Activated naive CD8-positive, alpha-beta T cell (primary cell): ENCODE data around the gene C2CD4C.
"Not testable (repeated sequence)": the region's sequence is repeated elsewhere in the genome, so short reads cannot be mapped to it uniquely, and the experiment has no call there.

Experiments
- H3K27ac Mint-ChIP-seq: one replicate; pipeline ENCODE4 v1.8.0; 2021; ENCODE audit warnings: mixed read lengths
- H3K27me3 Mint-ChIP-seq: one replicate; pipeline ENCODE4 v1.8.0; 2021; ENCODE audit warnings: mixed read lengths
- H3K36me3 Mint-ChIP-seq: one replicate; pipeline ENCODE4 v1.8.0; 2021; ENCODE audit warnings: mixed read lengths
- H3K4me1 Mint-ChIP-seq: one replicate; pipeline ENCODE4 v1.8.0; 2021; ENCODE audit warnings: low read depth, mixed read lengths
- H3K4me3 Mint-ChIP-seq: one replicate; pipeline ENCODE4 v1.8.0; 2021; ENCODE audit warnings: mild to moderate bottlenecking, mixed read lengths
- H3K9me3 Mint-ChIP-seq: one replicate; pipeline ENCODE4 v1.8.0; 2021; ENCODE audit warnings: low read depth, mixed read lengths

Gene C2CD4C

GRCh38 chr19:400976-401865 is 7.7 kb downstream of the C2CD4C start:
- Mint-ChIP-seq H3K4me3 (no peak overlapping the region), H3K27me3 (peaks cover 8% of the 10 kb centered on the region), H3K27ac (no peak overlapping the region), H3K9me3 (no peaks in the 10 kb centered on the region), H3K36me3 (no peaks in the 10 kb centered on the region), H3K4me1 (no peaks in the 10 kb centered on the region)

GRCh38 chr19:399370-399769 is 9.6 kb downstream of the C2CD4C start:
- no peaks in the 10 kb centered on the region for H3K36me3 Mint-ChIP-seq
- no peak overlapping the region for H3K4me3 Mint-ChIP-seq
- no peaks in the 10 kb centered on the region for H3K9me3 Mint-ChIP-seq
- no peak overlapping the region for H3K27ac Mint-ChIP-seq
- H3K4me1 Mint-ChIP-seq = no peaks in the 10 kb centered on the region
- H3K27me3 Mint-ChIP-seq = peaks cover 7% of the 10 kb centered on the region

- H3K36me3 Mint-ChIP-seq = no peaks in the 10 kb centered on the region
- no peak overlapping the region for H3K4me3 Mint-ChIP-seq
- H3K4me1 Mint-ChIP-seq = no peaks in the 10 kb centered on the region
- H3K9me3 Mint-ChIP-seq = no peaks in the 10 kb centered on the region
- no peak overlapping the region for H3K27ac Mint-ChIP-seq
- peaks cover 7% of the 10 kb centered on the region for H3K27me3 Mint-ChIP-seq
These were observed 10.2 kb downstream of the C2CD4C start for GRCh38 chr19:398719-399118.

GRCh38 chr19:397941-398706 is 10.8 kb downstream of the C2CD4C start:
- Mint-ChIP-seq H3K27ac (no peak overlapping the region), H3K36me3 (no peaks in the 10 kb centered on the region), H3K9me3 (no peaks in the 10 kb centered on the region), H3K27me3 (peaks cover 3% of the 10 kb centered on the region), H3K4me3 (no peak overlapping the region), H3K4me1 (no peaks in the 10 kb centered on the region)

- Mint-ChIP-seq H3K27ac (no peak overlapping the region), H3K9me3 (no peaks in the 10 kb centered on the region), H3K27me3 (no peaks in the 10 kb centered on the region), H3K4me1 (no peaks in the 10 kb centered on the region), H3K36me3 (no peaks in the 10 kb centered on the region), H3K4me3 (no peak overlapping the region)
These were observed 11.6 kb downstream of the C2CD4C start for GRCh38 chr19:397321-397720.

- Mint-ChIP-seq H3K4me3 (no peak overlapping the region), H3K27me3 (no peaks in the 10 kb centered on the region), H3K4me1 (no peaks in the 10 kb centered on the region), H3K36me3 (no peaks in the 10 kb centered on the region), H3K9me3 (no peaks in the 10 kb centered on the region), H3K27ac (peak overlapping the region; percentile 28)
These were observed 13.5 kb downstream of the C2CD4C start for GRCh38 chr19:395467-395866.

GRCh38 chr19:394857-395256 is 14.1 kb downstream of the C2CD4C start:
- not testable (repeated sequence) for H3K27me3 Mint-ChIP-seq, H3K9me3 Mint-ChIP-seq, H3K4me3 Mint-ChIP-seq, H3K4me1 Mint-ChIP-seq, H3K36me3 Mint-ChIP-seq, H3K27ac Mint-ChIP-seq

GRCh38 chr19:393560-393959 is 15.4 kb downstream of the C2CD4C start:
- not testable (repeated sequence) for H3K4me1 Mint-ChIP-seq

GRCh38 chr19:392375-392970 is 16.5 kb downstream of the C2CD4C start:
- H3K4me1 Mint-ChIP-seq = no peaks in the 10 kb centered on the region
- H3K4me3 Mint-ChIP-seq = no peak overlapping the region
- no peak overlapping the region for H3K27ac Mint-ChIP-seq
- H3K27me3 Mint-ChIP-seq = peaks cover 3% of the 10 kb centered on the region
- H3K9me3 Mint-ChIP-seq = no peaks in the 10 kb centered on the region
- no peaks in the 10 kb centered on the region for H3K36me3 Mint-ChIP-seq

More at GRCh38 chr19:393560-393959, 15.4 kb downstream of the C2CD4C start:
- not testable (repeated sequence) for H3K36me3 Mint-ChIP-seq, H3K9me3 Mint-ChIP-seq, H3K27me3 Mint-ChIP-seq, H3K4me3 Mint-ChIP-seq
- H3K27ac Mint-ChIP-seq = peak overlapping the region; percentile 54

GRCh38 chr19:391726-392374 is 17.1 kb downstream of the C2CD4C start:
- H3K27ac Mint-ChIP-seq = no peak overlapping the region
- no peak overlapping the region for H3K4me3 Mint-ChIP-seq
- H3K9me3 Mint-ChIP-seq = no peaks in the 10 kb centered on the region
- H3K27me3 Mint-ChIP-seq = peaks cover 4% of the 10 kb centered on the region
- no peaks in the 10 kb centered on the region for H3K4me1 Mint-ChIP-seq
- H3K36me3 Mint-ChIP-seq = no peaks in the 10 kb centered on the region

- H3K4me3 Mint-ChIP-seq = no peak overlapping the region
- peaks cover 7% of the 10 kb centered on the region for H3K27me3 Mint-ChIP-seq
- no peak overlapping the region for H3K27ac Mint-ChIP-seq
- H3K9me3 Mint-ChIP-seq = no peaks in the 10 kb centered on the region
- H3K4me1 Mint-ChIP-seq = peaks cover 2% of the 10 kb centered on the region
- no peaks in the 10 kb centered on the region for H3K36me3 Mint-ChIP-seq
These were observed 17.8 kb downstream of the C2CD4C start for GRCh38 chr19:391207-391557.

- Mint-ChIP-seq H3K4me1 (peaks cover 2% of the 10 kb centered on the region), H3K9me3 (no peaks in the 10 kb centered on the region), H3K27ac (no peak overlapping the region), H3K36me3 (no peaks in the 10 kb centered on the region), H3K27me3 (peaks cover 11% of the 10 kb centered on the region), H3K4me3 (no peak overlapping the region)
These were observed 18.4 kb downstream of the C2CD4C start for GRCh38 chr19:390386-391206.

GRCh38 chr19:389935-390289 is 19.0 kb downstream of the C2CD4C start:
- Mint-ChIP-seq H3K27ac (no peak overlapping the region), H3K9me3 (no peaks in the 10 kb centered on the region), H3K27me3 (peaks cover 15% of the 10 kb centered on the region), H3K4me3 (no peak overlapping the region), H3K4me1 (peaks cover 2% of the 10 kb centered on the region), H3K36me3 (no peaks in the 10 kb centered on the region)

GRCh38 chr19:389255-389934 is 19.6 kb downstream of the C2CD4C start:
- Mint-ChIP-seq H3K9me3 (no peaks in the 10 kb centered on the region), H3K36me3 (no peaks in the 10 kb centered on the region), H3K27me3 (peaks cover 17% of the 10 kb centered on the region), H3K4me1 (peaks cover 5% of the 10 kb centered on the region), H3K27ac (no peak overlapping the region), H3K4me3 (no peak overlapping the region)
